Mucosa of stomach (tissue), 1 donor: ENCODE data around the gene PML.
A peak's percentile ranks its signal among the peaks of the same experiment; 100 is the strongest.

ENCODE experiments used
- H3K27me3 ChIP-seq: one replicate; pipeline ENCODE4 v1.7.0; 2013; ENCODE audit warnings: mild to moderate bottlenecking, low read length; ENCODE audit not compliant: control insufficient read depth, insufficient read depth
- H3K36me3 ChIP-seq: one replicate; pipeline ENCODE4 v1.7.0; 2013; ENCODE audit warnings: low read length; ENCODE audit not compliant: control insufficient read depth, insufficient read depth
- H3K4me1 ChIP-seq: one replicate; pipeline ENCODE4 v1.7.0; 2013; ENCODE audit warnings: mild to moderate bottlenecking, low read length; ENCODE audit not compliant: control insufficient read depth, insufficient read depth
- H3K4me3 ChIP-seq: one replicate; pipeline ENCODE4 v1.7.0; 2013; ENCODE audit warnings: low read length
- H3K9ac ChIP-seq: one replicate; pipeline ENCODE4 v1.7.0; 2013; ENCODE audit warnings: mild to moderate bottlenecking, low read length, moderate library complexity
- H3K9me3 ChIP-seq: one replicate; pipeline ENCODE4 v1.7.0; 2013; ENCODE audit warnings: mild to moderate bottlenecking, low read length, moderate library complexity; ENCODE audit not compliant: control insufficient read depth
- donor health status: Pancreatic carcinoma.

Gene PML

GRCh38 chr15:73994413-73994883 lies at the start of gene PML:
Gene PML, plus strand, starts transcription at chr15:73994716. Its CDS starts 97 bp downstream, at chr15:73994813.
- Histone ChIP-seq H3K9me3 (no peaks in the 10 kb centered on the region), H3K4me3 (peak within 1 kb of the TSS; percentile 91), H3K36me3 (no peaks in the 10 kb centered on the region), H3K9ac (peak within 1 kb of the TSS; percentile 93), H3K4me1 (peaks cover 51% of the 10 kb centered on the region), H3K27me3 (no peaks in the 10 kb centered on the region)

- Histone ChIP-seq H3K9ac (no peak overlapping the region), H3K4me1 (peaks cover 24% of the 10 kb centered on the region), H3K4me3 (no peak overlapping the region), H3K36me3 (no peaks in the 10 kb centered on the region), H3K27me3 (no peaks in the 10 kb centered on the region), H3K9me3 (no peaks in the 10 kb centered on the region)
Measured at GRCh38 chr15:73945130-73945508, 49.4 kb upstream of the PML start.

GRCh38 chr15:73946046-73946721 lies 48.3 kb upstream of the PML start:
- Histone ChIP-seq H3K4me3 (no peak overlapping the region), H3K27me3 (no peaks in the 10 kb centered on the region), H3K9ac (no peak overlapping the region), H3K36me3 (no peaks in the 10 kb centered on the region), H3K9me3 (no peaks in the 10 kb centered on the region), H3K4me1 (peaks cover 14% of the 10 kb centered on the region)

- H3K27me3 ChIP-seq: no peaks in the 10 kb centered on the region
- no peaks in the 10 kb centered on the region for H3K9me3 ChIP-seq
- H3K36me3 ChIP-seq: no peaks in the 10 kb centered on the region
- no peak overlapping the region for H3K4me3 ChIP-seq
- H3K9ac ChIP-seq: no peak overlapping the region
- peaks cover 14% of the 10 kb centered on the region for H3K4me1 ChIP-seq
Measured at GRCh38 chr15:73946795-73947370, 47.6 kb upstream of the PML start.

- H3K9ac ChIP-seq: no peak overlapping the region
Measured at GRCh38 chr15:73947651-73948050, 46.9 kb upstream of the PML start.

GRCh38 chr15:73948396-73948795 lies 46.1 kb upstream of the PML start:
- Histone ChIP-seq H3K4me1 (peaks cover 15% of the 10 kb centered on the region), H3K9ac (no peak overlapping the region)

More at GRCh38 chr15:73947651-73948050, 46.9 kb upstream of the PML start:
- Histone ChIP-seq H3K9me3 (no peaks in the 10 kb centered on the region), H3K4me1 (peaks cover 18% of the 10 kb centered on the region), H3K36me3 (no peaks in the 10 kb centered on the region), H3K27me3 (no peaks in the 10 kb centered on the region), H3K4me3 (no peak overlapping the region)

GRCh38 chr15:73948982-73949381 lies 45.5 kb upstream of the PML start:
- H3K36me3 ChIP-seq: no peaks in the 10 kb centered on the region
- peaks cover 21% of the 10 kb centered on the region for H3K4me1 ChIP-seq
- H3K4me3 ChIP-seq: no peak overlapping the region
- H3K27me3 ChIP-seq: no peaks in the 10 kb centered on the region
- no peaks in the 10 kb centered on the region for H3K9me3 ChIP-seq
- no peak overlapping the region for H3K9ac ChIP-seq

More at GRCh38 chr15:73948396-73948795, 46.1 kb upstream of the PML start:
- no peaks in the 10 kb centered on the region for H3K36me3 ChIP-seq
- H3K27me3 ChIP-seq: no peaks in the 10 kb centered on the region
- no peaks in the 10 kb centered on the region for H3K9me3 ChIP-seq
- no peak overlapping the region for H3K4me3 ChIP-seq

GRCh38 chr15:73949496-73949895 lies 45.0 kb upstream of the PML start:
- H3K4me3 ChIP-seq: no peak overlapping the region
- H3K9ac ChIP-seq: no peak overlapping the region
- H3K4me1 ChIP-seq: peaks cover 26% of the 10 kb centered on the region
- H3K36me3 ChIP-seq: no peaks in the 10 kb centered on the region
- H3K9me3 ChIP-seq: no peaks in the 10 kb centered on the region
- no peaks in the 10 kb centered on the region for H3K27me3 ChIP-seq

GRCh38 chr15:73950479-73950830 lies 44.1 kb upstream of the PML start:
- H3K36me3 ChIP-seq: no peaks in the 10 kb centered on the region
- no peak overlapping the region for H3K4me3 ChIP-seq
- peaks cover 28% of the 10 kb centered on the region for H3K4me1 ChIP-seq
- no peaks in the 10 kb centered on the region for H3K9me3 ChIP-seq
- H3K27me3 ChIP-seq: no peaks in the 10 kb centered on the region
- no peak overlapping the region for H3K9ac ChIP-seq

GRCh38 chr15:73950831-73951561 lies 43.5 kb upstream of the PML start:
- Histone ChIP-seq H3K9ac (peak overlapping the region; percentile 61), H3K27me3 (no peaks in the 10 kb centered on the region), H3K4me3 (no peak overlapping the region), H3K9me3 (no peaks in the 10 kb centered on the region), H3K36me3 (no peaks in the 10 kb centered on the region), H3K4me1 (peaks cover 29% of the 10 kb centered on the region)

- Histone ChIP-seq H3K9me3 (no peaks in the 10 kb centered on the region), H3K36me3 (no peaks in the 10 kb centered on the region), H3K27me3 (no peaks in the 10 kb centered on the region), H3K9ac (peak overlapping the region; percentile 61), H3K4me1 (peaks cover 35% of the 10 kb centered on the region), H3K4me3 (no peak overlapping the region)
Measured at GRCh38 chr15:73951601-73952000, 42.9 kb upstream of the PML start.
